NCI-H1930 (cell line): ENCODE results near the gene MGAT4A.
"Not testable (repeated sequence)": the region's sequence is repeated elsewhere in the genome, so short reads cannot be mapped to it uniquely, and the experiment has no call there.

Experiments used
- DNase-seq, 2 experiments: peaks; one replicate each; lab custom pipeline; 2025; lab: John Stamatoyannopoulos, UW

MGAT4A gene

DNA sequence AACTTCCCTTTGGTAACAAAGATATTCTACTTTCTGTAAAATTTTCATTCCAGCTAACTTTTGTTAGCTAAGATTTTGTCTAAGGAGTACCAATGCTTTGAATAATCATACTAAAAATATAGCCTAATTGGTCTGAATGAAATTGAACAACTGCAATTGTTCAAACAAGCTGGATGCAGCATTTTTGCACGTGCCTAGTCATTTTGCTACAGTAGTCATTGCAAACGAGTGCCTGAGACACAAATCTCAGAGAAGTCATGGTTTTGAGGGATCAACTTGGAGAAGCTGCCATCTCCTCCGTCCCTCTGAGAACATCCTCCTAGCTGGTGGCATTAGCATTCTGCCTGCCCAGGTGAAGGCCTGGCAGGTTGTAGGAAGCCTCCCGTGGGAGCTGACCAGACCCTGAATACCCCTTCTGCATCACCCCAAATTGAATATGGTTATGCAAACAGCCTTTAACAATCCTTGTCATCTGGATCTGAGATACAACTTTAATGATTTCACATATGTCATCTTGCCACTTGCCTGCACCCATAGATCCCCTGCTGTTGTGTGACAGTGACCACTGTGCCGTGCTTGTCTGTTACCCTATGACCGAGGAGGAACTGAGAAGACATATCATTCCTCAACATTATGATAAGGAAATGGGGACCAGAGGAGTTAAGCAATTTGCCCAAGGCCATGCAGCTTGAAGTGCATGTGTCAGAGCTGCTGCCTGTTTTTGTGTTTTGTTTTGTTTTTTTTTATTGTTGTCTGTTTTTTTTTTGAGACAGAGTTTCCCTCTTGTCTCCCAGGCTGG lies 29.1 kb upstream of the MGAT4A start:
- no peak for DNase-seq

DNA sequence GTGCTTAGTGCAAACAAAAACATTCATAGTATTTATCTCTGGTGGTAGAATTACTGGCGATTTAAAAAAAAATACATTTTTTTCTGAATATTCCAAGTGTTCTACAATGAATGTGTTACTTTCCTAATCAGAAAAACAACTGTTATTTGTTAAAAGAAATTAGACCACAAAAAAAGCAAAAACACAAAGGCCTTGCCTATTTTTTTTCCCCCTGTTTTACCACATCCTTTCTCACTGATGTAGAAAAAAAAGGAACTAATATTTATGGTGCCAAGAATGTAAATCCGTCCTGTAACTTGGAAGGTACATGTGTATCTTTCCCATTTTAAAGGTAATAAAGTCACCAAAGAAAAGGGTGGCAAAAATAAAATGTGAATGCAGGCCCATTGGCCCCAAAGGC lies 28.4 kb upstream of the MGAT4A start:
- DNase-seq: no peak

DNA sequence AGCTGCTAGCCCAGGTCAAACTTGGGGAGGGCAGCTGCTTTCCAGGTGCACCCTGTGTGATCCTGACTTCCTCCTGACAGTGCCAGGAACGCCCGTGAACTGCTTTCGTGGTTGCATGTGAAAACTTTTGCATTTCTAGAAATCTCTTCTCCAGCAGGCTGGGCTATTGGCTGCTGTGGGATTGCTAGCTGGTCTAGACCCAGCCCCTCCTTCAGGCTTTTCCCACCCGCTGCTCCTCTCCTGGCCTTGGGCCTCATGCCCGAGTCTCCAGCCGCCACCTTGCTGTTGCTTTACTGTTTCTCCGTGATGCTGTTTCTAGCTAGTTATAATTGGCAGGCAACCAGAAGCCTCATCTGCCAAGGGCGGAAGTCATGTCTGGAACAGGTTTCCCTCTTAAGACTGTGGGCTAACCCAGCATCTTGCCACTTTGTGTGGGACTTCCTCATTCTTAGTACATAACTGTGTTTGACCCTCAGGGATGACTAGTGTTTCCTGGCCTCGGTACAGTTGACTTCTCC lies 27.0 kb upstream of the MGAT4A start:
- no peak for DNase-seq

DNA sequence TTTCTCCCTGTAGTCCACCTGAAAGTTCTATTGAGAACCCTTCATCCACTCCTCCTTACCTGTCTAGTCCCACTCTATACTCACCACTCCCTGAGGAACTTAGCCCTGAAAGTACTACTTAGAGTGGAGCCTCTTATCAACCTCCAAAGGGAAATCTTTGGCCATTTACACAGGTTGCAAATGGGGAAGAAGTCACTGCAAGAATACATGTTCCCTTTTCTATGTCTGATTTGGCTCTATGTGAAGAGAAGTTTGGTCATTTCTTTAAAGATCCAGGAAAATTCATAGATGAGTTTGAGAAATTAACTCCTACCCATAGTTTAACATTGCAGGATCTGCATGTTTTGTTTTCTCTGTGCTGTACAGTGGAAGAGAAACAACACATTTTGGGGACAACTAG lies 22.9 kb upstream of the MGAT4A start:
- no peak for DNase-seq

DNA sequence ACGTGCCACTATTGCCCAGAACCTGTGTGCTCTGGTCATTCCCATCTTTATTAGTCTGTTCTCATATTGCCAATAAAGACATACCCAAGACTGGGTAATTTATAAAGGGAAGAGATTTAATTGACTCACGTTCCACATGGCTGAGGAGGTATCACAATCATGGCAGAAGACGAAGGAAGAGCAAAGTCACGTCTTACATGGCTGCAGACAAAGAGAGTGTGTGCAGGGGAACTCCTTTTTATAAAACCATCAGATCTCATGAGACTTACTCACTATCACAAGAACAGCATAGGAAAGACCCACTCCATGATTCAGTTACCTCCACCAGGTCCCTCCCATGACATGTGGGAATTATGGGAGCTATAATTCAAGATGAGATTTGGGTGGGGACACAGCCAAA lies 21.8 kb upstream of the MGAT4A start:
- DNase-seq: not testable (repeated sequence)

DNA sequence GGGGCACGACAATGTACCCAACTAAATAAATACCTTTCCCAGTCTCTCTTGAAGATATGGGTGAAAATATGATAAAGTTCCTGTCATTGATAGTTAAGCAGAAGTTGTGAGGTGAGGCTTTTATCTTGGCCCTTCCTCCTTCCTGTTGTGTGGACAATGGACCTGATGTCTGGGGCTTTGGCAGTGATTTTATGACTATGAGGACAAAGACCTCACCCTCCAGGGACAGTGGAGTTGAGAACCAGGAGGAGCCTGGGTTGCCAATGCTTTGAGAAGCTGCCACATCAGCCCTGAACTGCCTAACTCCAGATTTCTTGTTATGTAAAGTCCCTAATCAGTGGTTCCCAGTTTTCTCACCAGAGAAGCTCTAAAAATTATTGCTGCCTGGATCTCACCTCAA lies 20.8 kb upstream of the MGAT4A start:
- no peak for DNase-seq

DNA sequence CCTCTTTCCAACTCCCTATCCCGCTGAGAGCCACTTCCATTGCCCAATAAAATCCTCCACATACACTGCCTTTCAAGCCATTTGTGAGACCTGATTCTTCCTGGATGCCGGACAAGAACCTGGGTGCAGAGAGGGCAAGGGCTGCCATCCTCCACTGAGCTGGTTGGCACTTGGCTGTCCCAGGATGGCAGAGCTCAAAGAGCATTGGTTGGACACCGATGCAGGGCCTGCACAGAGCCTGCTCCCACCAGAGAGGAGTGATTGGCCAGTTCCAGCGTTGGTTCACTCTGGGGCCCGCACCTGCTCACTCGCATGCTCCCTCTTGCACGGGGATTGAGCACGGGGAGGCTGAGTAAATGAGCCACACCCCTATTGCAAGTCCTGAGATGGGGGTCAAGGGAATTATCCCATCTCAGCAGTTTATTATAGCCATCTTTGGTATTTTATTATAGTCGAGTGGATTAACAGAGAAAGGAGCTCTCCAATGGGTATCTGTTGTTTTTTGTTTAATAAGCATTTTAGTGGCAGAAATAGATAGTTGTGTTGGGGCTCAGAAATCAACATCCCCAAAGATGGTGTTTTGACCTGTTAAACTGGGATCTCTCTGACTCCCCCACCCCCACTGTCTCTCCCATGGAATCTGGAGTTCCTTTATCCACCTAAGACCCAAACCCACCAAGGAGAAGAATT lies 19.8 kb upstream of the MGAT4A start:
- no peak for DNase-seq

DNA sequence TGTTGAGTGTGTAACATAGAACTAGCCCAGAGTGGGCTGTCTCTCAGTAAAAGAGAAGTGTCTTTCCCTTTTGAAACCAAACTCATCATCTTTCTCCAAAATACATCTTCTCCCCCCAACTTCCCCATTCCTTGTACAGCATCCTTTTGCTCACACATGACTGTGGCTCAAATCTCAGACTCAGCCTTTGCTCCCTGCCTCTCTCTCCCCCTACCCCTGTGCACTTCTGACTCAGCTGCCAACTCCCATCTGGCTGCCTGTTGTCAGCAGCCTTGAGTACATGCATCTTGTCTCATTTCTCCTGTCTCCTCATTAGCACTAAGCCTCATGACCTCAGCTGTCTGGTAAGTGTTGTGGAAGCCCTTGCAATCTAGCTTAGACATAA lies 18.1 kb upstream of the MGAT4A start:
- no peak for DNase-seq

DNA sequence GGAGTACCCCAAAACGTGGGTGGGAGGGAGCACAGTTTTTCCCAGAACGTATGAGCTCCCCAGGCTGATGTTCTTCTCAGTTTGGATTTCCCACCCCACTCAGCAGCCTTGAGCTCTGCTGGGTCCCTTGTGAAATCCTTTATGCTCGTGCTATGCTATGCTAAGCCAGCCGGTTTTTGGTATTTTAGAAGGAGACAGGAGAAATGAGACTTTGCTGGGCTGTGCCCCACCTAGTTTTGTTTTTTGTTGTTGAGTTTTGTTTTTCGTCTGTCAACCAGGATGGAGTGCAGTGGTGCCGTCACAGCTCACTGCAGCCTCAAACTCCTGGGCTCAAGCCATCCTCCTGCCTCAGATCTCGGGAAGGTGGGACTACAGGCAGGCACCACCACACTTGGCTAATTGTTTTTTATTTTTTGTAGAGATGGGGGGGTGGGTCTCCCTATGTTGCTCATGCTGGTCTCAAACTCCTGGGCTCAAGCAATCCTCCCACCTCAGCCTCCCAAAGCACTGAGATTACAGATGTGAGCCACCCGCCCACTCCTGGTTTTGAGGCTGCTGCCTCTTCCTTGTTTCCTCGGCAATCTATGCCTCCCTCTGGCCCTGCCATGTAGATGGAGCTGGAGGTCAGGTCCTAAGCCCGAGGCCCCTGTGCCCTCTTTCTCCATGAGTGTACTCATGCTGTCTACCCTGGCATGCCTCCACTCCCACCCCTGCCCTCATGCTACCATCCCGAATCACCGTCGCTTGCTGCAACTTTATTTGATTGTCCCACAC lies 17.5 kb upstream of the MGAT4A start:
- DNase-seq: no peak

DNA sequence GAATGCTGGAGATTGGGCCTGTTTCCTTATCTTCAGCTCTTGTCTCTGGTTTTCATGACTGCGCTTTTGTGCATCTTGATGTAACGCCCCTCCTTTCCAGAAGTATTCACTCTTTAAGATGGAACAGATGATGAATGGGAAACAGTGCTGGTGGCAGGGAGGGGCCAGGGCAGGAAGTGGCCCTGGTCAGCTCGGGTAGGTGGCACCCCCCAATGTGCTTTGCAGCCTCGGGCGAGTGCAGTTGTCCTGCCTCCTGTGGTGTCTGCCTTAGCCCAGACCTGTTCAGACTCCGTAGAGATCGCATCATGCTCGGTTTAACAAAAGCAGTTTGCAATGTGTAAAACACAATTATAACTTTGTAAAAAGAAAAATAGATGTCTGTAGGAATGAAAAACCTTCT lies 17.0 kb upstream of the MGAT4A start:
- no peak for DNase-seq

DNA sequence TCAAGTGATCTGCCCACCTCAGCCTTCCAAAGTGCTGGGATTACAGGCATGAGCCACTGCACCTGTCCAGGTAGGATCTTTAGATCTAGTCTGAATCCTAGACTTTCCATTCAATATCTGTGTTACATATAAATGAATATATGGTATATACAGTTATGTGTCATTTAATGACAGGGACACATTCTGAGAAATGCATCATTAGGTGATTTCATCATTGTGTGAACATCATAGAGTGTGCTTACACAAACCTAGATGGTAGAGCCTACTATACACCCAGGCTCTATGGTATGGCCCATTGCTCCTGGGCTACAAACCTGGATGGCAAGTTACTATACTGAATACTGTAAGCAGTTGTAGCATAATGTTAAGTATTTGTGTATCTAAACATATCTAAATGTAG lies 15.5 kb upstream of the MGAT4A start:
- DNase-seq: no peak

DNA sequence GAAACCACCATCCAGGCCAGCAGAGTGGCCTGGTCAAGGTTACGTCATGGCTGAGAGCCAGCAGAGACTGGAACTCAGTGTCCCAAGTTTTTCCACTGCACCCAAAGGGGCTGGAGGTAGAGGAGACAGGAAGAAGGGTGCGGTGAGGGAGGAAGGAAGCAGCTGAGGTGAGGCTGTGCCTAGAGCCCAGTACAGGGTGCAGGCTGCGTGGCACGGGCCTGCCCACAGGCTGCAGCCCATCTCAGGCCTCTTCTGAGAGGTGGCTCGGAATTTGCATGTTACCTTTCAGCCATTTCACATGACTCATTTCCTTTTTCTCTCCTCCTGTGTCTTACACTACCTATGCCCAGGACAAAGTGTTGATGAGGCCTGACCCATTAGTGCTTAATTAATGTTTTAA lies 13.7 kb upstream of the MGAT4A start:
- DNase-seq: no peak

DNA sequence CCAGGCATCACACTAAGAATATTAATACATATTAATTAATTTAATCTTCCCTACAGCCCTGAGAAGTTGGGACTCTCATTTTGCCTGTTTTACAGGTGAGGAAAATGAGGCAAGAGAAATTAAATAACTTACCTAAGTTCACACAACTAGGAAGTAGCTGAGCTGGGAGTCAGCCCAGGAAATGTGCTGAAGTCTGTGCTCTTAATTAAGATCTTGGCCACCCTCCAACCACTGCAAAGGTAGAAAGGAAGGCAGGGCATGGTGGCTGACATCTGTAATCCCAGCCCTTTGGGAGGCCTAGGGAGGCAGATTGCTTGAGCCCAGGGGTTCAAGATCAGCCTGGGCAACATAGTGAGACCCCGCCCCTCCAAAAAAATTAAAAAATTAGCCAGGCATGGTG lies 12.9 kb upstream of the MGAT4A start:
- DNase-seq: no peak

DNA sequence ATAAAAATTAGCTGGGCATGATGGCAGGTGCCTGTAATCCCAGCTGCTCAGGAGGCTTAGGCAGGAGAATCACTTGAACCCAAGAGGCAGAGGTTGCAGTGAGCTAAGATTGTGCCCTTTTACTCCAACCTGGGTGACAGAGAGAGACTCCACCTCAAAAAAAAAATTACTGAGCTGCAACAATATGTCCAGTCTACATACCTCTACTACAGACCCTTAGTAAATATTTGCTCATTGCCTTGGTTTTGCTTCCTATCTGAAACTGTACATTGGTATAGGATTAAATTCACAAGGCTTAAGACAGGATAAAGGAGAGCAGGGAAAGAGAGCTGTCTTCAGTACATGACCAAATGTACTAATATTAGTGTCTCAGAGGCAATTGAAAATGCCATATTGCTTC lies 8.1 kb upstream of the MGAT4A start:
- no peak for DNase-seq

DNA sequence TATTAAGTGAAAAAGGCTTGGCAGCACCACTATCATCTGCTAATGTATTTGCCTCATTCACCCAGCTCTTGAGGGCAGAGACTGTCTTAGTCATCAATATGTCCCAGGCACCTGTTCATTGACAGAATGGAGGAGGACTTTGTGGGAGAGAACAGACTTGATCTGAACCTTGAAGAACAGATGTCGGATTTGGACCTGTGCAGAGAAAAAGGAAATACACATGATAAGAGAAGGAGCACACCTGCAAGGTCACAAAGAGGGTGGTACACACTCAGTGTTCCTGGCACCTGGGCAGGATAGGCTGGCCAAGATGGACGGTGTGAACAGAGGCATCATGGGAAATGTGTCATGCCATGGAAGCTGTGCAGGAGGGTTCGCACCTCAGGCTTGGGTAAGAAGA lies 7.4 kb upstream of the MGAT4A start:
- DNase-seq: no peak

DNA sequence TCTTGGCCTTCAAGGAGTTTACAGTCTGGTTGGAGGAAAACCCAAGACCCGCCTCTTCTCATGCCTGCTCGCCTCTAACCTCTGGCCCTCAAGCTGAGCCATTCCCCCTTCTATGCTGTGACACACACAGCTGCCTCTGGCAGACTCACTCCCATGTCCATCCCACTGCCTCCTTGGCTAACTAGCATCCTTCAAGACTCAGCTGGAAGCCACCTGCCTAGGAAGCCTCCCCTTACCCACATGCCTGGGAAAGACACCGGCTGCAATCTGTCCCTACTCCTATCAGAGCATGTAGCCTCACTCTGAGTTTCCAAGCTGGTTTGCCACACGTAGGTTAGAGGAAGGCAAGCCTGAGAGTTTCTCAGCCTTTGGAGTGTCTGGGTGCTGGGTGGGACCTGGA lies 6.9 kb upstream of the MGAT4A start:
- no peak for DNase-seq

DNA sequence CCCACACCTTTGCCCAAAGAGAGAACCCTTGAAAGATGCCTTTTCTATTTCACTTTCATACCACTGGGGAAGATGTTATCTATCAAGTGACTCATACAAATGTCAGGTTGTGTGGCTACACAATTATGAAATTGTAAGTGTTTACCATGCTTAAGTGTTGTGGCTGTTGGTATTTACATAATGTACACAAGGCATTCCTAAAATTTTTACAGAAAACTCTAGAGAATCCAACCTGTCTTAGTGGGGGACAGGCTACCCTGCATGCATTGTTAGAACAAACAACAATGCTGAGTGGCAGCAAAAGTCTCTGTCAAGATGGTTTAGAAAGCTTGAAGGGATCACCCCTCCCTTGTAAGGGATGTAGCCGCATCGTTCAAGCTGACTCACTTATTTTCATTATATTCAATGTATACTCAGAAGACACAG lies 5.5 kb upstream of the MGAT4A start:
- no peak for DNase-seq

DNA sequence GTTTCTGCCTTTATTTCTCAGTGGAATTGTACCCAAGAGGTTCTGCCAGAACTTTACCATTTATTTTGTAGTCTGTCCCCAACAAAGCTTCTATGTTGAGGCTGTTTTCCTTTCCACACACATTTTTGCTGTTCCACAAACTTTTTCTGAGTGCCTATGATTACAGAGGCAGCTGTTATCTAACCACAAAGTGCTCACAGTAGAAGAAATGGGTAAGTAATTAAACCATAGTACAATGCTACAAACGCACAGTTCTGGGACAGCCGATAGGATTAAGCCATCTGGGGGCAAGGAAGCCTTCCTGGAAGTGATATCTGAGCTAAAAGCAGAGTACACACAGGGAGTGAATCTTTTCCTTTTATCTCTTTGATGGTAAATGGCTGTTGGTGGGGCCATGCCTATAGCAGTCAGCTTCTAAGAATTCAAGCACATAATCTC lies 3.9 kb upstream of the MGAT4A start:
- DNase-seq: no peak

DNA sequence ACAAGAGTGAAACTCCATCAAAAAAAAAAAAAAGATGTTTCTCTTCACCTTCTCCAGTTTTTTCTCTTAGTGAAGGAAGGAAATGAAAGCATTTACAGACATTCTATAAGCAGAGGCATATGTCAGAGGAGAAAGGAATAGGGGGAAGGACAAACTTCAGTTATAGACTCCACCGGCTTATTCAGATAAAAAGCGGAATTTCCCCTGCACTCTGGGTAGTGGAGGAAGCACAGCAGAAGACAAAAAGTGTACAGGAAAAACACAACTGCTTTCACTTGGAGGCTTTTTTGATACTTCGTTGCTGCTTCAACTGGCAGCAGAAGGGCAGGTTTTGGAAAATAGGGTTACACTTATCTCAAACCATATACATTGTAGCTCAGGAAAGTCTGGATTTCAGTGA lies 3.2 kb upstream of the MGAT4A start:
- no peak for DNase-seq

DNA sequence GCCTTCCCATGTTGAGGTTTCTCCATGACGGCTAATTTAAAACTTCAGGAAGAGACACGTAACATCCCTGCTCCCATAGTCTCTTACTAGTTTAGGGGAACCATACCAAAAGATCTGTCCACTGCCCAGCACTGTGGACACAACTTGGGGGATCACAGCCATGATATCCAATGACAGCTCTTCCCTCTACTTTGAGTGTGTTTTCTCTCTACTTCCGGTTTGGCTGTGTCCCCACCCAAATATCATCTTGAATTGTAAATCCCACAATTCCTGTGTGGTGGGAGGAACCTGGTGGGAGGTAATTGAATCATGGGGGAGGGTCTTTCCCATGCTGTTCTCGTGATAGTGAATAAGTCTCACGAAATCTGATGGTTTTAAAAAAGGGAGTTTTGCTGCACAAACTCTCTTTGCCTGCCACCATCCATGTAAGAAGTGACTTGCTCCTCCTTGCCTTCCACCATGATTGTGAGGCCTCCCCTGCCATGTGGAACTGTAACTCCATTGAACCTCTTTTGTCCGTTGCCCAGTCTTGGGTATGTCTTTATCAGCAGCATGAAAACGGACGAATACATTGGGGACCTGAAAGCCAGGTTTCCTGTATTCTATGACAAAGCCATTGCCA lies 1.6 kb upstream of the MGAT4A start:
- no peak for DNase-seq

DNA sequence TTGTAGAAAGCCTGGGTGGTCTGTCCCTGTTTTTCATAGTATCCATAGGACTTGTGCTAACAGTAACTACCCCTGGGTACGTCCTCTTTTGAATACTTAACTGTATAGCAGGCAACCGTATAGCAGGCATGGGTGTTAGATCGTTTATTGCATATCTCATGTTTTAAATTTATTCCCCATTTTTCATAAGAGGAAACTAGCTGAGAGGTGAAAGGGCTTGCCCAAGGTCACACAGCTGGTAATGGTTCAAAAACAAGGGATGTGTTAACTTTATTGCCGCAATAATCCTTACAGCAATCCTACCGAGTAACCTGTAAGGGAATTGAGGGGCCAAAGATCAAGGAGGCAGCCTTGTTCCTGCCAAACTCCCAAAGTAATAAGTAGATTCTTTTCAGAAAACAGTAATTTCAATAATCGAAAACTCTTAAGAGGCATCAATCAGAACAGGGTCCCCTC lies 990 bp upstream of the MGAT4A start:
- DNase-seq: no peak

DNA sequence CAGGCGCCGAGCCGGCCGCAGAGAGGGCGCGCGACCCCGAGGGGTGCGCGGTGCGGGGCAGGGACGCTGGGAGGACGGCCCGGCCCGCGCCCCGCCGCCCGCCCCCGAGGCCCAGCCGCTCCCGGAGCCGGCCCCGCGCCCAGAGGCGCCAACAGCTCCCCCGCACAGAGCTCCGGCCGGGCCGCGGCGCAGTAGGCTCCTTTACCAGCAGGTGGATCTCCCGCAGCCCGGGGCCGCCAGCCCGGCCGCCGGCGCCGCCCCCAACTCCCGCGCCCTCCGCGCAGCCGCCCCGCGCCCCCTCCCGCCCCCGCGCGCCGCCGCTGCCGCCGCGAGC lies 258 bp downstream of the MGAT4A start:
- DNase-seq: no peak
